ENCODE measurements around the gene EML4.

EML4 gene

GRCh38 chr2:42137125-42137841, 31.9 kb upstream of the EML4 start:
- DNase-seq, result no peak

GRCh38 chr2:42138163-42139015, 30.8 kb upstream of the EML4 start:
- no peak for DNase-seq

GRCh38 chr2:42139101-42139500, 30.1 kb upstream of the EML4 start:
- DNase-seq, result no peak

- DNase-seq, result no peak
These were observed 28.7 kb upstream of the EML4 start for GRCh38 chr2:42140496-42140895.

- peak; percentile 44 to 70 for DNase-seq
These were observed 27.2 kb upstream of the EML4 start for GRCh38 chr2:42141687-42142546.

GRCh38 chr2:42142547-42143184, 26.5 kb upstream of the EML4 start:
- DNase-seq, result no peak

GRCh38 chr2:42147641-42148274, 21.4 kb upstream of the EML4 start:
- DNase-seq, result no peak

GRCh38 chr2:42150159-42150558, 19.0 kb upstream of the EML4 start:
- DNase-seq, result no peak

- peak in 1 of 2 experiments; percentile 30 for DNase-seq
These were observed 15.1 kb upstream of the EML4 start for GRCh38 chr2:42153944-42154581.

- peak; percentile 3 to 39 for DNase-seq
These were observed 12.4 kb upstream of the EML4 start for GRCh38 chr2:42156721-42157120.

GRCh38 chr2:42161444-42161843, 7.7 kb upstream of the EML4 start:
- no peak for DNase-seq

GRCh38 chr2:42163444-42164045, 5.6 kb upstream of the EML4 start:
- peak; percentile 97 to 98 for DNase-seq

- DNase-seq, result peak in 1 of 2 experiments; percentile 87
These were observed 5.1 kb upstream of the EML4 start for GRCh38 chr2:42164046-42164445.

- DNase-seq, result no peak
These were observed 4.2 kb upstream of the EML4 start for GRCh38 chr2:42164971-42165370.

GRCh38 chr2:42167458-42167857, 1.7 kb upstream of the EML4 start:
- peak in 1 of 2 experiments; percentile 30 for DNase-seq

- DNase-seq, result no peak
These were observed 574 bp upstream of the EML4 start for GRCh38 chr2:42168459-42169099.

- DNase-seq, result peak in 1 of 2 experiments; percentile 36
These were observed 845 bp downstream of the EML4 start for GRCh38 chr2:42169874-42170521.

- no peak for DNase-seq
These were observed 1.7 kb downstream of the EML4 start for GRCh38 chr2:42170619-42171395.

GRCh38 chr2:42171396-42171980, 2.3 kb downstream of the EML4 start:
- no peak for DNase-seq

All from NCI-H524 (cell line).